Tibial nerve (tissue), 4 donors: ENCODE results near the gene PCDH12. TPM values are rescaled to one million over a fixed set of nuclear protein-coding genes. Genes with fewer than 3 reads are reported as not detected.

ENCODE experiments used
- DNase-seq, 2 donors: peaks; one replicate each; pipeline ENCODE4 v3.0.0-alpha.2; 2019; ENCODE audit warnings: low spot score in 2 of 2
- H3K27ac ChIP-seq, 4 donors: fragments of 200-600 bp; sonication (generic) in 3 of 4; one replicate each; pipeline ENCODE4 v1.5.1; 2017 to 2019; ENCODE audit warnings: mild to moderate bottlenecking in 1 of 4
- H3K27me3 ChIP-seq, 2 donors: fragments of 200-600 bp; sonication (generic) in 1 of 2; one replicate each; pipeline versions ENCODE4 v1.5.1 to v1.6.0; 2017 to 2019
- H3K36me3 ChIP-seq, 3 donors: fragments of 200-600 bp; sonication (generic); one replicate each; pipeline ENCODE4 v1.5.1; 2018 to 2019
- H3K4me1 ChIP-seq, 4 donors: fragments of 200-600 bp; sonication (generic) in 3 of 4; one replicate each; pipeline ENCODE4 v1.5.1; 2017 to 2019
- H3K4me3 ChIP-seq, 4 donors: fragments of 200-600 bp; sonication (generic) in 3 of 4; one replicate each; pipeline ENCODE4 v1.5.1; 2017 to 2019; ENCODE audit warnings: mild to moderate bottlenecking in 1 of 4, moderate library complexity in 1 of 4
- H3K9me3 ChIP-seq, 4 donors: fragments of 200-600 bp; sonication (generic) in 3 of 4; one replicate each; pipeline ENCODE4 v1.5.1; 2017 to 2019
- EP300 ChIP-seq, 2 donors: sonication (generic); formaldehyde crosslinking; IDR thresholded peaks; one replicate each; pipeline ENCODE4 v1.6.1; 2017; ENCODE audit warnings: antibody characterized with exemption in 2 of 2, mild to moderate bottlenecking in 1 of 2
- POLR2A ChIP-seq, 2 donors: fragments of 450-650 bp; IDR thresholded peaks; one replicate each; pipeline ENCODE4 v1.6.1; 2017; ENCODE audit warnings: antibody characterized with exemption in 2 of 2, mild to moderate bottlenecking in 2 of 2, moderate library complexity in 2 of 2
- WGBS, 2 donors: methylation state at CpG; one replicate each; pipeline ENCODE4 v1.1.5; 2018; 5-methylcytosine and 5-hydroxymethylcytosine counted together
- total RNA-seq, 4 donors: library from RNA; depleted of rRNA; stranded (reverse); fragments of >200 nt; gene quantifications; one replicate each; pipeline ENCODE4 v1.1.0, GENCODE V29; 2016
- TF ChIP-seq, protein P1 (sequence below), 5 experiments: fragments of 200-600 bp in 3 of 5; fragments of 450-650 bp in 2 of 5; sonication (generic) in 3 of 5; IDR thresholded peaks; one replicate each; pipeline ENCODE4 v1.5.1; 2016 to 2019; ENCODE audit warnings: antibody characterized with exemption in 5 of 5, mild to moderate bottlenecking in 3 of 5, moderate library complexity in 2 of 5

Gene PCDH12
- total RNA-seq, 4 donors from 2014 or later, result 1.0 to 4.5 (median 2.6) TPM

- H3K27me3 ChIP-seq, result no peaks in the 10 kb centered on the region
- no peak overlapping the region for H3K27ac ChIP-seq
- no peak for DNase-seq
- H3K4me3 ChIP-seq, result no peak overlapping the region
- H3K4me1 ChIP-seq, result peaks cover 0 to 5% (median 0%) of the 10 kb centered on the region in 4 donors
- TF ChIP-seq, protein P1, sequence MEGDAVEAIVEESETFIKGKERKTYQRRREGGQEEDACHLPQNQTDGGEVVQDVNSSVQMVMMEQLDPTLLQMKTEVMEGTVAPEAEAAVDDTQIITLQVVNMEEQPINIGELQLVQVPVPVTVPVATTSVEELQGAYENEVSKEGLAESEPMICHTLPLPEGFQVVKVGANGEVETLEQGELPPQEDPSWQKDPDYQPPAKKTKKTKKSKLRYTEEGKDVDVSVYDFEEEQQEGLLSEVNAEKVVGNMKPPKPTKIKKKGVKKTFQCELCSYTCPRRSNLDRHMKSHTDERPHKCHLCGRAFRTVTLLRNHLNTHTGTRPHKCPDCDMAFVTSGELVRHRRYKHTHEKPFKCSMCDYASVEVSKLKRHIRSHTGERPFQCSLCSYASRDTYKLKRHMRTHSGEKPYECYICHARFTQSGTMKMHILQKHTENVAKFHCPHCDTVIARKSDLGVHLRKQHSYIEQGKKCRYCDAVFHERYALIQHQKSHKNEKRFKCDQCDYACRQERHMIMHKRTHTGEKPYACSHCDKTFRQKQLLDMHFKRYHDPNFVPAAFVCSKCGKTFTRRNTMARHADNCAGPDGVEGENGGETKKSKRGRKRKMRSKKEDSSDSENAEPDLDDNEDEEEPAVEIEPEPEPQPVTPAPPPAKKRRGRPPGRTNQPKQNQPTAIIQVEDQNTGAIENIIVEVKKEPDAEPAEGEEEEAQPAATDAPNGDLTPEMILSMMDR (IDR thresholded peaks at IDR 0.05), result no peak
- H3K9me3 ChIP-seq, result no peaks in the 10 kb centered on the region
- H3K36me3 ChIP-seq, result peaks cover 0 to 82% (median 26%) of the 10 kb centered on the region in 3 donors
Observed at GRCh38 chr5:141978389-141978788, 20.4 kb upstream of the PCDH12 start.

DNA sequence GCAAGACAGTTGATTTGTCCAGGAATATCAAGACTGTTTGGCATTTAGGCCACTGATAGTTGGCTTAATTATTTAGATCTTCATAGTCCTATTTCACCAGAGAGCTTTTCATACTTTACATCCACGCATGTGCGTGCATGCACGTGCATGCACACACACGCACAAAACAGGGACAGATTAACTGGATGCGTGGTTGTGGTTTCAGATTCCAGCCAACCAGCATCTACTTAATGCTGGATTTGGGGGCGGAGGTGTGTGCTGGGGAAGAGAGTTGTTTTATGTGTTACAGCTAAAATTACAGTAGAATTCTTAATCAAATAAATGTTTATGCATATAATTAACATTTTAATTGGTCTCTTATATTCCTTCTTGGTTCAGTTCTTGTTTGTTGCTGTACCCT lies 18.2 kb upstream of the PCDH12 start:
- DNase-seq, result no peak
- Histone ChIP-seq H3K4me3 (no peak overlapping the region), H3K36me3 (peaks cover 0 to 62% (median 26%) of the 10 kb centered on the region in 3 donors), H3K27ac (no peak overlapping the region), H3K27me3 (no peaks in the 10 kb centered on the region), H3K9me3 (no peaks in the 10 kb centered on the region), H3K4me1 (peaks cover 0 to 7% (median under 1%) of the 10 kb centered on the region in 4 donors)
- TF ChIP-seq, protein P1 (IDR thresholded peaks at IDR 0.05), result no peak
- TF ChIP-seq EP300 (IDR thresholded peaks at IDR 0.05) (no peak), POLR2A (IDR thresholded peaks at IDR 0.05) (no peak)
- WGBS, 2 donors, result 91 to 96% methylated on average over 6 of the region's 6 CpGs

GRCh38 chr5:141973871-141974595 lies 16.0 kb upstream of the PCDH12 start:
- H3K27me3 ChIP-seq, result no peaks in the 10 kb centered on the region
- 71 to 75% methylated on average over 1 of the region's 1 CpG for WGBS, 2 donors
- no peaks in the 10 kb centered on the region for H3K9me3 ChIP-seq
- TF ChIP-seq EP300 (IDR thresholded peaks at IDR 0.05), result no peak
- TF ChIP-seq POLR2A (IDR thresholded peaks at IDR 0.05), result no peak
- TF ChIP-seq, protein P1 (IDR thresholded peaks at IDR 0.05), result no peak
- H3K4me3 ChIP-seq, result no peak overlapping the region
- peaks cover 0 to 23% (median 15%) of the 10 kb centered on the region in 4 donors for H3K4me1 ChIP-seq
- DNase-seq, result no peak
- peaks cover 0 to 41% (median 16%) of the 10 kb centered on the region in 3 donors for H3K36me3 ChIP-seq
- no peak overlapping the region for H3K27ac ChIP-seq

DNA sequence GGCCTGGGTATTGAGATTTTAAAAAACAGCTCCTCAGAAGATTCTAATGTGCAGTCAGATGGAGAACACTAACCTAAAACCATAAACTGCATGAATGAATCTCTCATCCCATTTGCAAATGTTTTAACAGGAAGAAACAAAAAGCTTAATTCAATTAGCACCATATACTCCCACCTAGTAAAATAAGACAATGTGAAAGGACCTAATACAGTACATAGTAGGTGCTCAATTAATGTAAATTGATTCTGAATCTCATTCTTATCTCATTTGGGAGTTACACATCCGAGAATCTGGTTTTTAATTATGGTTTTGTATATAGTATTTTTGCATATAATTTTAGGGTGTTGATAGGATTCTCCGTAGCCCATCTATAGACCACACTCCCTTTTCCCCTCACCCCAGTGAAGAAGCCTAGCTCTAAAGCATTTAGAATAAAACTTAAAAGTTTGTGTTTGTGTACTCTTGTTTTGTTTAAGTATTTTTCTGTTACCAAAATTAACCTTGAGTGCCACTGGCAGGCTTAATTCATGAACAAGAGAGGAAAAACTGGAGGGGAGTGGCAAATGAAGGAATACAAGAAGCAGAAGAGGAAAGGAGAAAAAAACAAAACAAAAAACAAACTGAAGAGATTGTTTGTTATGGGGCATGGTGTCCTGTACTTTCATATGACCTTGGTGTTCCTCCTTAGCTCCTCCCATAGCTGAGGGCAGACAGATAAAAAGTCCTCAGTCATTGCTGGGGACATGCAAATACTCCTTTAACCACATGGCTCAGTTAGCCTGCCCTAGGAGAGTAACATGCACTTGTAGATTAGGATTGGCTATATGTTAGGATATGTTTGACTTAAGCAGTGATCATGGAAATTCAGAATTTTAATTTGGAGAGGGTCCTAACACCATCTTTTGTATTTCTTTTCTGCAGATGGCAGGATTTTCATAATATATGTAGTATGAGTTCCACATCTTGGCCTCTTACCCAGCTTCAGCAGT lies 12.1 kb upstream of the PCDH12 start:
- Histone ChIP-seq H3K27ac (peak overlapping the region; percentile 72 to 98 (median 96)), H3K27me3 (no peaks in the 10 kb centered on the region)

More for the DNA sequence above, 12.1 kb upstream of the PCDH12 start:
- no peak for DNase-seq
- Histone ChIP-seq H3K4me3 (peak overlapping the region; percentile 47 to 73 (median 70)), H3K9me3 (no peaks in the 10 kb centered on the region), H3K4me1 (peaks cover 0 to 23% (median 15%) of the 10 kb centered on the region in 4 donors), H3K36me3 (peaks cover 0 to 19% (median 0%) of the 10 kb centered on the region in 3 donors)
- WGBS, 2 donors, result 69 to 70% methylated on average over 2 of the region's 2 CpGs
- TF ChIP-seq POLR2A (IDR thresholded peaks at IDR 0.05) (no peak), EP300 (IDR thresholded peaks at IDR 0.05) (no peak)
- TF ChIP-seq, protein P1 (IDR thresholded peaks at IDR 0.05), result no peak
